Sigmoid colon (tissue), 7 donors: Measurements from ENCODE around the gene SCN10A. TPM values are rescaled to one million over a fixed set of nuclear protein-coding genes. Genes with fewer than 3 reads are reported as not detected.

Source experiments
- DNase-seq: peaks from one replicate; pipeline ENCODE4 v3.0.0-alpha.2; 2019
- H3K27ac ChIP-seq, 4 donors: fragments of 200-600 bp; sonication (generic); one replicate each; pipeline ENCODE4 v1.5.1; 2016 to 2019; ENCODE audit warnings: mild to moderate bottlenecking in 1 of 4
- H3K27me3 ChIP-seq, 3 donors: fragments of 200-600 bp; sonication (generic); one replicate each; pipeline ENCODE4 v1.5.1; 2019; ENCODE audit warnings: mild to moderate bottlenecking in 1 of 3
- H3K36me3 ChIP-seq, 4 donors: fragments of 200-600 bp; sonication (generic); one replicate each; pipeline ENCODE4 v1.5.1; 2016 to 2019
- H3K4me1 ChIP-seq, 4 donors: fragments of 200-600 bp; sonication (generic); one replicate each; pipeline ENCODE4 v1.5.1; 2017 to 2019
- H3K4me3 ChIP-seq, 4 donors: fragments of 200-600 bp; sonication (generic); one replicate each; pipeline ENCODE4 v1.5.1; 2017 to 2019; ENCODE audit warnings: mild to moderate bottlenecking in 2 of 4, moderate library complexity in 1 of 4
- H3K9me3 ChIP-seq, 4 donors: fragments of 200-600 bp in 3 of 4; sonication (generic) in 3 of 4; one replicate each; pipeline versions ENCODE4 v1.5.1 to v1.6.1; 2013 to 2019
- CTCF ChIP-seq, 4 experiments: fragments of 450-650 bp in 3 of 4; fragments of 200-600 bp in 1 of 4; IDR thresholded peaks; one replicate each; pipeline ENCODE4 v1.5.1; 2016 to 2019; ENCODE audit warnings: antibody characterized with exemption in 4 of 4, mild to moderate bottlenecking in 3 of 4, moderate library complexity in 2 of 4
- EP300 ChIP-seq, 4 donors: sonication (generic); formaldehyde crosslinking; IDR thresholded peaks; one replicate each; pipeline ENCODE4 v1.6.1; 2017; ENCODE audit warnings: antibody characterized with exemption in 4 of 4
- POLR2A ChIP-seq, 2 donors: fragments of 450-650 bp; IDR thresholded peaks; one replicate each; pipeline ENCODE4 v1.6.1; 2016; ENCODE audit warnings: antibody characterized with exemption in 2 of 2, mild to moderate bottlenecking in 2 of 2, moderate library complexity in 2 of 2
- POLR2AphosphoS5 ChIP-seq, 4 donors: sonication (generic); formaldehyde crosslinking; IDR thresholded peaks; one replicate each; pipeline ENCODE4 v1.6.1; 2017; ENCODE audit warnings: antibody characterized with exemption in 4 of 4
- WGBS, 2 donors: extraction: QIAGEN DNeasy Blood & Tissue Kit; methylation state at CpG; one replicate each; pipeline ENCODE4 v1.1.7; 2013; 5-methylcytosine and 5-hydroxymethylcytosine counted together
- intact Hi-C: fragments of 100-400 bp; cut with DNase I; formaldehyde crosslinking; loops from one replicate; pipeline ENCODE4 v1.15.1; 2023
- polyA plus RNA-seq, 3 donors: library from polyadenylated mRNA; stranded (reverse); fragments of 200-250 nt; gene quantifications; one replicate each; pipeline ENCODE4 v1.2.3, GENCODE V29; 2013
- total RNA-seq, 4 donors: library from RNA; depleted of rRNA; stranded (reverse); fragments of >200 nt; gene quantifications; one replicate each; pipeline ENCODE4 v1.1.0, GENCODE V29; 2016
- donor health status: healthy with polysubstance abuse.
- donor health status: Bipolar disorder and iron deficiency.
- donor health status: healthy.

SCN10A gene
- total and polyA plus RNA-seq, 7 donors: not detected

- TF ChIP-seq POLR2A (IDR thresholded peaks at IDR 0.05) (no peak), EP300 (IDR thresholded peaks at IDR 0.05) (no peak), POLR2AphosphoS5 (IDR thresholded peaks at IDR 0.05) (no peak), CTCF (IDR thresholded peaks at IDR 0.05) (no peak)
- no peaks in the 10 kb centered on the region for H3K27me3 ChIP-seq
- H3K27ac ChIP-seq: no peak overlapping the region
- H3K36me3 ChIP-seq: no peaks in the 10 kb centered on the region
- WGBS, 2 donors: 84 to 86% methylated on average over 5 of the region's 5 CpGs
- no peak overlapping the region for H3K4me3 ChIP-seq
- intact Hi-C loops: no loop called here
- no peaks in the 10 kb centered on the region for H3K4me1 ChIP-seq
- DNase-seq: no peak
- H3K9me3 ChIP-seq: no peaks in the 10 kb centered on the region
Measured at GRCh38 chr3:38698760-38699159, 117.3 kb downstream of the SCN10A start.

GRCh38 chr3:38698061-38698460 lies 118.0 kb downstream of the SCN10A start:
- no peaks in the 10 kb centered on the region for H3K4me1 ChIP-seq
- no peak overlapping the region for H3K27ac ChIP-seq
- no peak overlapping the region for H3K4me3 ChIP-seq
- no peaks in the 10 kb centered on the region for H3K9me3 ChIP-seq
- 97% methylated on average over 12 of the region's 12 CpGs for WGBS, 2 donors
- no peaks in the 10 kb centered on the region for H3K27me3 ChIP-seq
- TF ChIP-seq POLR2AphosphoS5 (IDR thresholded peaks at IDR 0.05): no peak
- TF ChIP-seq POLR2A (IDR thresholded peaks at IDR 0.05): no peak
- no peak for TF ChIP-seq EP300 (IDR thresholded peaks at IDR 0.05)
- TF ChIP-seq CTCF (IDR thresholded peaks at IDR 0.05): no peak
- DNase-seq: no peak
- no peaks in the 10 kb centered on the region for H3K36me3 ChIP-seq
- intact Hi-C loops: no loop called here

DNA sequence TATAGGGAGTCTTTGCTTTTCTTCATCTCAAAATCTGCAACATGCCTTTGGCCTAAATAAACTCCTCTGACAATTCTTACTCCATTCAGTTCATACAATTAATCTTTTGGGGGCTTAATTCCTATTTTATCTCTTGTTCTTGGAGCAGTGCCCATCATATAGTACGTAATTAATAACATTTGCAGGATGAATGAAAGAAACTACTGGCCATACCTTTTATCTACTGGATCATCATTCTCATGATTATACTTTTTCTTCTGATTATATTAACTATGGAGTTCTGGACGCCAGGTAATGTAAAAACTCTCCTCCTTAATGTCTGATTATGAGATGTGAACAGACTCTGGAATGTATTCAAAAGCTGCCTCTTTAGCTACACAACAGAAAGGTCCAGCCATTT lies 120.0 kb downstream of the SCN10A start:
- Histone ChIP-seq H3K4me3 (no peak overlapping the region), H3K27ac (no peak overlapping the region), H3K27me3 (no peaks in the 10 kb centered on the region), H3K36me3 (no peaks in the 10 kb centered on the region), H3K4me1 (no peaks in the 10 kb centered on the region), H3K9me3 (no peaks in the 10 kb centered on the region)
- intact Hi-C loops: no loop called here
- TF ChIP-seq POLR2A (IDR thresholded peaks at IDR 0.05): no peak
- no peak for TF ChIP-seq EP300 (IDR thresholded peaks at IDR 0.05)
- no peak for DNase-seq
- WGBS, 2 donors: 78 to 80% methylated on average over 2 of the region's 2 CpGs

DNA sequence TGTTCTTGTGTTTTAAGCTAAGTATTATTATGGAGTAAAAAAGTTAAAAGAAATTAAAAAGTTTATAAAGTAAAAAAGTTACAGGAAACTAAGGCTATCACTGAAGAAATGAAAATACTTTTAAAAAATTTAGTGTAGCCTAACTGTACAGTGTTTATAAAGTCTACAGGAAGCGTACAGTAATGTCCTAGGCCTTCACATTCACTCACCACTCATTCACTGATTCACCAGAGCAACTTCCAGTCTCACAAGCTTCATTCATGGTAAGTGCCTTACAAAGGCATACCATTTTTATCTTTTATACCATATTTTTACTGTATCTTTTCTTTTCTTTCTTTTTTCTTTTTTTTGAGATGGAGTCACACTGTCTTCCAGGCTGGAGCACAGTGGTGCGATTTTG lies 125.8 kb downstream of the SCN10A start:
- 68 to 70% methylated on average over 2 of the region's 2 CpGs for WGBS, 2 donors
- no peak for DNase-seq
- H3K27me3 ChIP-seq: no peaks in the 10 kb centered on the region
- no peaks in the 10 kb centered on the region for H3K4me1 ChIP-seq
- no peak overlapping the region for H3K27ac ChIP-seq
- no peak overlapping the region for H3K4me3 ChIP-seq
- TF ChIP-seq POLR2AphosphoS5 (IDR thresholded peaks at IDR 0.05): no peak
- no peak for TF ChIP-seq EP300 (IDR thresholded peaks at IDR 0.05)
- no peak for TF ChIP-seq CTCF (IDR thresholded peaks at IDR 0.05)
- TF ChIP-seq POLR2A (IDR thresholded peaks at IDR 0.05): no peak
- no peaks in the 10 kb centered on the region for H3K9me3 ChIP-seq
- intact Hi-C loops: no loop called here
- no peaks in the 10 kb centered on the region for H3K36me3 ChIP-seq

GRCh38 chr3:38689774-38690173 lies 126.2 kb downstream of the SCN10A start:
- DNase-seq: no peak
- Histone ChIP-seq H3K9me3 (no peaks in the 10 kb centered on the region), H3K36me3 (no peaks in the 10 kb centered on the region), H3K27ac (no peak overlapping the region), H3K4me3 (no peak overlapping the region), H3K27me3 (no peaks in the 10 kb centered on the region), H3K4me1 (no peaks in the 10 kb centered on the region)
- intact Hi-C loops: no loop called here
- TF ChIP-seq POLR2A (IDR thresholded peaks at IDR 0.05): no peak
- no peak for TF ChIP-seq CTCF (IDR thresholded peaks at IDR 0.05)
- no peak for TF ChIP-seq POLR2AphosphoS5 (IDR thresholded peaks at IDR 0.05)
- TF ChIP-seq EP300 (IDR thresholded peaks at IDR 0.05): no peak
- WGBS, 2 donors: 86 to 91% methylated on average over 3 of the region's 3 CpGs
